Skin epidermis (tissue), 12 donors: Measurements from ENCODE around the gene PRKAR2B.

Experiments used
- H3K27ac ChIP-seq, 21 experiments: fragments of 200-600 bp; sonication (generic) in 11 of 21; one replicate each; pipeline ENCODE4 v1.5.0; 2020; ENCODE audit warnings: mild to moderate bottlenecking in 3 of 21, inconsistent platforms in 2 of 21, moderate library complexity in 2 of 21
- H3K4me3 ChIP-seq, 7 experiments: fragments of 200-600 bp; sonication (generic) in 2 of 7; one replicate each; pipeline ENCODE4 v1.5.0; 2020; ENCODE audit warnings: inconsistent platforms in 2 of 7, mild to moderate bottlenecking in 2 of 7, moderate library complexity in 1 of 7

PRKAR2B gene

DNA sequence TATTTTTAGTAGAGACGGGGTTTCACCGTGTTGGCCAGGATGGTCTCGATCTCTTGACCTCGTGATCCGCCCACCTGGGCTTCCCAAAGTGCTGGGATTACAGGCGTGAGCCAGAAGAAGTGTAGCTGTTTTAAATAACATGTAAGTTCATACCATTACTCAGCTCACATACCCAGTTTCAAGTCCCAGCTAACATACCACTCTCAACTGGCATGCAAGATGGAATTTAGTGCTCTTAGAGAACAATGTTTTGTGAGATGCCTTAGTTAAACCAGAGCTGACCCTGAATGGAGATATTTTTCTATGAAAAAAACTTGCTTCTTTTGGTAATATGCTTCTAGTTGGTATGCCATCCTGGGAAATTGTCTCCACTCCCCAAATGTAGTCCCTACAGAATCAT, 161.6 kb downstream of the PRKAR2B start:
- no peak overlapping the region for H3K4me3 ChIP-seq
- H3K27ac ChIP-seq, result peak overlapping the region in 1 of 21 experiments; percentile 23

GRCh38 chr7:107206706-107207105, 162.2 kb downstream of the PRKAR2B start:
- Histone ChIP-seq H3K4me3 (no peak overlapping the region), H3K27ac (peak overlapping the region in 1 of 21 experiments; percentile 23)

DNA sequence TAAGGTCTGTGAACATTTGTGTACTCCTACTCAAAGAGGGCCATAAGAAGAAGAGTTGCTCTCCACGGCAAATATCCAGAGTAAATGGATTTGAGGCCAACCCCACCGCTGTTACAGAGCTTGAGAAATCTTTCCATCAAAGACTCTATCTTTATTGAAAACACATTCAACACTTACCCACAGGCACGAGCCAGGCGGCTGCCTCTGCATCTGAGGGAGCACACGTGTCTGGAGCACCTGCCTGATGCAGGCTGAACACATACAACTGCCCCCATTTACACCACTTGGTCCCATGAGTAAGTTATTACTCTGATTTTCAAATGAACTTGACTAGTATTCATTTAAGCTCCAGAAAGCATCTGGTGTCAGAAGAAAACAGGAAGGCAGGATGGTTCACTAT, 163.0 kb downstream of the PRKAR2B start:
- H3K27ac ChIP-seq, result peak overlapping the region in 3 of 21 experiments; percentile 6 to 38 (median 11)
- no peak overlapping the region for H3K4me3 ChIP-seq

GRCh38 chr7:107208024-107208521, 163.6 kb downstream of the PRKAR2B start:
- Histone ChIP-seq H3K4me3 (no peak overlapping the region), H3K27ac (peak overlapping the region in 4 of 21 experiments; percentile 11 to 38 (median 18))

DNA sequence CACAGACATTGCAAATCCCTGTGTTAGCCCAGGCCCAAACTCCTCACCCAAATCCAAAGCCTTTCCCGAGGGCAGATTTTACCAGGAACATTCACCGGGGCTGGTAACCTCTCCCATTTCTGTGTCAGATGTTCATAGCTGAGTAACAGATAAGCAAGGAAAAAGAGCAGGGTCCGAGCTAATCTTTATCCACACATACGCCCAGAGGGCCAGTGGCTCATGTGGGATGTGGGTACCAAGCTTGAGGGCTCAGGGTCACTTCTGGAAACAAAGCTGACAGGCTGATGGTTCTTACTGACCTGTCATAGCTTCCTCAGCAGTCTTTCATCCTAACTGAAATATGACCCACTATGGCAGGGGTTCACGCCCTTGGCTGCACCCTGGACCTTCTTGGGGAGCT, 164.1 kb downstream of the PRKAR2B start:
- Histone ChIP-seq H3K27ac (peak overlapping the region in 3 of 21 experiments; percentile 11 to 23 (median 14)), H3K4me3 (no peak overlapping the region)

DNA sequence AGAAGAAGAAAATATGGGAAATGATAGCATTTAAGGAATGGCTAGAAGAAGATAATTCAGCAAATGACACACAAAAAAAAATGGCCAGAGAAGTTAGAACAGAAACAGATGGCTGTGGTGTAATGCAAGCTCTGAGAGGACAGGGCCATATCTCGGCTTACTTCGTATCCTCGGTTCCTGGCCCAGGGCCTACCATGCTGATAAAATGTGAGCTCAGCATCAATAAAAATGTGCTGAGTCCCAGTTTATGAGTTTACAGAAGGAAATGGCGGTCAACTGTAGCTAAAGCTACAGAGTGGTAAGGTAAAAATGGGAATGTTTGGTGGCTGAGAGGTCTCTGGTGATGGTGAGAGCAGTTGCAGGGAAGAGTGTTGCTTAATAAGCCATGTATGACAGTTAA, 165.1 kb downstream of the PRKAR2B start:
- no peak overlapping the region for H3K27ac ChIP-seq
- H3K4me3 ChIP-seq, result no peak overlapping the region

GRCh38 chr7:107210400-107210799, 165.9 kb downstream of the PRKAR2B start:
- no peak overlapping the region for H3K4me3 ChIP-seq
- no peak overlapping the region for H3K27ac ChIP-seq
